Measurements from ENCODE around the gene TNFRSF8. TPM values are rescaled to one million over a fixed set of nuclear protein-coding genes. Genes with fewer than 3 reads are reported as not detected.

TNFRSF8 gene
- total and polyA plus RNA-seq, 2 of the 4 experiments (the other 2 are of a cell fraction) = under 0.01 to 0.31 TPM

- Histone ChIP-seq H2BK120ac (ENCODE audit: low read depth, low read length) (no peak overlapping the region), H4K91ac (ENCODE audit: insufficient read depth, low read depth, low read length) (no peak overlapping the region), H2BK5ac (ENCODE audit: low read depth, low read length, poor library complexity, severe bottlenecking) (no peak overlapping the region), H3K9me1 (ENCODE audit: insufficient read depth, low read length) (no peaks in the 10 kb centered on the region), H2AFZ (replicated peaks; ENCODE audit: low read length, poor library complexity) (no peak overlapping the region), H4K8ac (ENCODE audit: low read depth in 2 of 2, low read length in 2 of 2) (no peak overlapping the region), H3K14ac (replicated peaks; ENCODE audit: low read depth, low read length) (no peak overlapping the region), H2AK9ac (replicated peaks; ENCODE audit: low read depth, low read length, poor library complexity) (no peak overlapping the region), H3K27me3 (ENCODE audit: control insufficient read depth, insufficient read depth, low read length) (peaks cover 9% of the 10 kb centered on the region), H3K4ac (ENCODE audit: low read depth, low read length) (no peak overlapping the region), H4K20me1 (ENCODE audit: insufficient read depth, low read length) (no peaks in the 10 kb centered on the region), H3K36me3 (ENCODE audit: control insufficient read depth, insufficient read depth, low read length) (no peaks in the 10 kb centered on the region), H3K23ac (ENCODE audit: low read depth, low read length) (no peak overlapping the region), H3K4me2 (ENCODE audit: low read depth, low read length) (no peak overlapping the region), H3K9me3 (ENCODE audit: control insufficient read depth, insufficient read depth, low read length) (0 out of 2 replicates have a peak, but pooled peaks cover 2% of the 10 kb centered on the region), H3K27ac (ENCODE audit: insufficient read depth, low read length) (no peak overlapping the region), H3K56ac (ENCODE audit: extremely low read depth, insufficient read depth, low read length) (no peak overlapping the region), H3K9ac (ENCODE audit: low read depth, low read length) (no peak overlapping the region), H2AK5ac (ENCODE audit: low read depth, low read length) (no peak overlapping the region), H4K5ac (ENCODE audit: low read depth, low read length) (no peak overlapping the region), H3K79me1 (ENCODE audit: low read depth in 1 of 2, low read length in 2 of 2) (no peaks in the 10 kb centered on the region), H2BK20ac (ENCODE audit: low read depth, low read length) (no peak overlapping the region), H2BK15ac (ENCODE audit: low read depth, low read length) (no peak overlapping the region), H3K4me1 (ENCODE audit: control insufficient read depth, insufficient read depth, low read length) (no peaks in the 10 kb centered on the region), H3K18ac (ENCODE audit: low read depth, low read length) (no peak overlapping the region), H3K4me3 (ENCODE audit: insufficient read depth, low read depth, low read length) (no peak overlapping the region)
- CTCF ChIA-PET = no interaction called here
- TF ChIP-seq RFX5 (IDR thresholded peaks at IDR 0.05; ENCODE audit: low read depth, low read length) (no peak), SMC3 (IDR thresholded peaks at IDR 0.05; ENCODE audit: low read depth, low read length) (no peak), BHLHE40 (IDR thresholded peaks at IDR 0.05; ENCODE audit: low read depth, low read length) (no peak), POLR2A (IDR thresholded peaks at IDR 0.05; ENCODE audit: low read depth, low read length) (no peak), MXI1 (IDR thresholded peaks at IDR 0.05; ENCODE audit: borderline replicate concordance, low read depth, low read length) (no peak), NFE2L2 (IDR thresholded peaks at IDR 0.05; ENCODE audit: low read depth, low read length) (no peak), CHD1 (IDR thresholded peaks at IDR 0.05; ENCODE audit: low read depth, low read length) (no peak), FOS (IDR thresholded peaks at IDR 0.05; ENCODE audit: low read depth, low read length) (no peak), RAD21 (IDR thresholded peaks at IDR 0.05; ENCODE audit: low read length) (no peak), ELK1 (IDR thresholded peaks at IDR 0.05; ENCODE audit: borderline replicate concordance, low read depth, low read length) (no peak), RCOR1 (IDR thresholded peaks at IDR 0.05; ENCODE audit: insufficient replicate concordance, low read length) (no peak), CEBPB (IDR thresholded peaks at IDR 0.05; ENCODE audit: low read depth, low read length) (no peak), MAFK (IDR thresholded peaks at IDR 0.05; ENCODE audit: low read depth, low read length) (no peak)
- POLR2A ChIA-PET (ENCODE audit: unreplicated experiment) = no interaction called here
- 94% methylated on average over 1 of the region's 3 CpGs; no CpG with 5 or more reads in 1 of the 2 experiments for WGBS, 2 experiments (ENCODE audit: extremely low coverage in 2 of 2, insufficient read length in 1 of 2)
- DNase-seq = no peak
- BruUV-seq (replicated peaks) = no TSS peak
- dilution Hi-C loops (cut with HindIII; ENCODE audit: low sequenced_read_pairs, unreplicated experiment) = no loop called here
- intact Hi-C loops (cut with micrococcal nuclease) = no loop called here
- ATAC-seq (ENCODE audit: low read depth) = no peak
- in situ Hi-C loops (cut with MboI; ENCODE audit: low sequenced_read_pairs) = no loop called here
These were observed 27.2 kb downstream of the TNFRSF8 start for GRCh38 chr1:12090326-12090725.

Measured in IMR-90 (cell line).